Measurements from ENCODE around the gene TEX22.

The TEX22 gene

DNA sequence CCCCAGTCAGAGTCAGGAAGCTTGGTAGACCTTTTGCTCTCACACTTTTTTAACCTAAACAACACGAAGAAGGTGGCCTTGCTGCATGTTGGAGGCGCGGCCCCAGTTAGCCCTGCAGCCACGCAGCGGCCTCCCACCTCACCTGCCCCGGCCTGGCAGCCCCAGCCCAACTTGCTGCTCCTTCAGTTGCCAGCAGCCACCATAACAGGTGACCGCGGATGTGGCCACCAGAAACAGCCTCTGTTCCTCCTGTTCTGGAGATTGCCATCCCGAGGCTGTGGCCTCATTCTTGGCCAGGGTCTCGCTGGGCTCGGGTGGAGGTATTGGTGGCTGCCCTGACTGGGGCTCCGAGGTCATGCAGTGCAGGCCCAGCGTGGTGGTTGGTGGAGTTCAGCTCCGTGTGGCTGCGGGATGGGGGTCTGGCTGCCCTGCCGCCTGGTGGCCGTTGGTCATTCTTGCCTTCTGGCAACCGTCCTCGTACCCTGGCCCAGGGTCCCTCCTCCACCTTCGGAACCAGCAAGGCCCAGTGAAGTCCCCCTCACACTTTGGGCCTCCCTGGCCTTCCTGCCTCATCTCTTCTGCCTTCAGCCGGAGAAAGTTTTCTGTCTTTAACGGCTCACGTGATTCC is 20.7 kb upstream of the TEX22 start:
- ATAC-seq = no peak
- no peak overlapping the region for H3K4me3 Mint-ChIP-seq
- H3K27me3 Mint-ChIP-seq = no peaks in the 10 kb centered on the region
- no peak for DNase-seq
- peaks cover 11% of the 10 kb centered on the region for H3K4me1 Mint-ChIP-seq
- no peak overlapping the region for H3K27ac Mint-ChIP-seq
- no peaks in the 10 kb centered on the region for H3K9me3 Mint-ChIP-seq

DNA sequence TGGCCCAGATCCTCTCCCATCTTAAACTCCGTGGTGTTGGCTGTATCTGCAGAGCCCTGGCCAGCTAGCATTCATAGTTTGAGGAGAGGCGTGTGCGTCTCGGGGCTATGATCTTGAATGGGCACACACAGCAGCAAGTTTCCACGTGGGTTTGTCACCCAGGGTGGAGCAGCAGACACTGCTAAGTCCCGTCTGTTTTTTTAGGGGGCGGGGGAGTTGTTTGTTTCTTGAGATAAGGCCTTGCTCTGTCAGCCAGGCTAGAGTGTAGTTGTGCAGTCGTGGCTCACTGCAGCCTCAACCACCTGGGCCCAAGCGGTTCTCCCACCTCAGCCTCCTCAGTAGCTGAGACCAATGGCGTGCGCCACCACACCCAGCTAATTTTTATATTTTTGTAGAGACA is 20.1 kb upstream of the TEX22 start:
- H3K4me3 Mint-ChIP-seq = no peak overlapping the region
- H3K27me3 Mint-ChIP-seq = no peaks in the 10 kb centered on the region
- H3K4me1 Mint-ChIP-seq = peaks cover 11% of the 10 kb centered on the region
- no peaks in the 10 kb centered on the region for H3K9me3 Mint-ChIP-seq
- DNase-seq (no peak), ATAC-seq (no peak)
- H3K27ac Mint-ChIP-seq = peak overlapping the region in 1 of 2 donors; percentile 85

DNA sequence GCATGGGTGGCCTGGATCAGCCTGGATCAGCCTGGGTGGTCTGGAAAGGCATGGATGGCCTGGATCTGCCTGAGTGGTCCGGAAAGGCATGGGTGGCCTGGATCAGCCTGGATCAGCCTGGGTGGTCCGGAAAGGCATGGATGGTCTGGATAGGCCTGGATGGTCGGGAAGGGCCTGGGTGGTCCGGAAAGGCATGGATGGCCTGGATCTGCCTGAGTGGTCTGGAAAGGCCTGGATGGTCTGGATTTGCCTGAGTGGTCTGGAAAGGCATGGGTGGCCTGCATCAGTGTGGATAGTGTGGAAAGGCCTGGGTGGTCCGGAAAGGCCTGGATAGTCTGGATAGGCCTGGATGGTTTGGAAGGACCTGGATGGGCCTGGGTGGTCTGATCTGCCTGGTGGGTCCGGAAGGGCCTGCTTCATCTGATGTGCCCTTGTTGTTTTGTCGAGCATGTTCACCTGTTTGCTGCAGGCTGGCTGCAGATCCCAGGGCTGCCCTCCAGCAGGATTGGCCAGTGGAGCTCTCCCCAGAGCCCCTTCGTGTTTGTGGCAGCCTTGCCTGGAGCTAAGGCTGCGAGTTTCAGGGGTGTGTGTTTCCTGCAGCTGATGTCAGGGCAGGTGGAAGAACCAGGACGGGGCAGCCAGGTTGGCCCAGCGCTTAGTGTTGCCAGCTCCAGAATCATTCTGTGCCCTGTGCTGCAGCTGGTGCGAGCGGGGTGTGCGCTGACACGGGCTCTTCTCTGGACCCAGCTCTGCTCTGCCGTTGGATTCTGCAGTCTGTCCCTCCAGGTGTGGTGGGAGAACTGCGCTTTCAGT is 19.3 kb upstream of the TEX22 start:
- H3K4me1 Mint-ChIP-seq = peaks cover 11% of the 10 kb centered on the region
- DNase-seq (no peak), ATAC-seq (no peak)
- H3K27ac Mint-ChIP-seq = peak overlapping the region in 1 of 2 donors; percentile 54
- no peak overlapping the region for H3K4me3 Mint-ChIP-seq
- no peaks in the 10 kb centered on the region for H3K9me3 Mint-ChIP-seq
- H3K27me3 Mint-ChIP-seq = no peaks in the 10 kb centered on the region

DNA sequence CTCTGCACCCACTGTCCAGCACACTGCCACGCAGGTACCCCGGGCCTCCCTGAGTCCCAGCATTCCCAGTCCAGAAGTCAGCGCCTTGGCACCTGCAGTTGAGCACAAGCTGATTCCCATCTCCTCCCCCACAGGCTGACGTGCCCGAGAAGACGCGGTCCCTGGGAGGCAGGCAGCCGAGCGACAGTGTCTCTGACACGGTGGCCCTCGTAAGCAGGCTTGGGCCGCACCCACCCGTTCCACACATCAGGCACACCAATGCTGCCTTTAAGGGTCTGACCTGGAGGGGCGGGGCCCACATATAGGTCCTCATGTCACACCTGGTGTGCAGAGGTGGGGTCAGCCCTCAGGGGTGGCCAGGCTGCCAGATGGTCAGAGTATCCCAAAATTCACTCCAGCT is 18.4 kb upstream of the TEX22 start:
- ATAC-seq (no peak), DNase-seq (no peak)
- Mint-ChIP-seq H3K27ac (no peak overlapping the region), H3K9me3 (no peaks in the 10 kb centered on the region), H3K4me3 (no peak overlapping the region), H3K4me1 (peaks cover 11% of the 10 kb centered on the region), H3K27me3 (no peaks in the 10 kb centered on the region)

DNA sequence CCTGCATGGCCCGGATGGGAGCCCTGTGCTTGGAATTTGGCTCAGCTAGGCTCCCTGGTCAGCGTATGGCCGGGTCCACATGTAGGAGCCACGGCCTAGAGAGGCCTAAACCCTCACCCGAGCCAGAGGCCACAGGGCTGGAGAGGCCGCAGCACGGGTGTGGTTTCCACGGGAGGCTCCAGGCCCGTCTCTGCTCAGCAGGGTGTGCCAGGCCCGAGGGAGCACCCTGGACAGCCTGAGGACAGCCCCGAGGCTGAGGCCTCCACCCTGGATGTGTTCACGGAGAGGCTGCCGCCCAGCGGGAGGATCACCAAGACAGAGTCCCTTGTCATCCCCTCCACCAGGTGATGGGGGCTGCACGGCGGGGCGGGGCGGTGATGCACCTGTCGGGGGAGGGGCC is 17.6 kb upstream of the TEX22 start:
- H3K27me3 Mint-ChIP-seq = no peaks in the 10 kb centered on the region
- DNase-seq (no peak), ATAC-seq (no peak)
- H3K27ac Mint-ChIP-seq = peak overlapping the region in 1 of 2 donors; percentile 63
- no peak overlapping the region for H3K4me3 Mint-ChIP-seq
- peaks cover 6% of the 10 kb centered on the region for H3K4me1 Mint-ChIP-seq
- no peaks in the 10 kb centered on the region for H3K9me3 Mint-ChIP-seq

DNA sequence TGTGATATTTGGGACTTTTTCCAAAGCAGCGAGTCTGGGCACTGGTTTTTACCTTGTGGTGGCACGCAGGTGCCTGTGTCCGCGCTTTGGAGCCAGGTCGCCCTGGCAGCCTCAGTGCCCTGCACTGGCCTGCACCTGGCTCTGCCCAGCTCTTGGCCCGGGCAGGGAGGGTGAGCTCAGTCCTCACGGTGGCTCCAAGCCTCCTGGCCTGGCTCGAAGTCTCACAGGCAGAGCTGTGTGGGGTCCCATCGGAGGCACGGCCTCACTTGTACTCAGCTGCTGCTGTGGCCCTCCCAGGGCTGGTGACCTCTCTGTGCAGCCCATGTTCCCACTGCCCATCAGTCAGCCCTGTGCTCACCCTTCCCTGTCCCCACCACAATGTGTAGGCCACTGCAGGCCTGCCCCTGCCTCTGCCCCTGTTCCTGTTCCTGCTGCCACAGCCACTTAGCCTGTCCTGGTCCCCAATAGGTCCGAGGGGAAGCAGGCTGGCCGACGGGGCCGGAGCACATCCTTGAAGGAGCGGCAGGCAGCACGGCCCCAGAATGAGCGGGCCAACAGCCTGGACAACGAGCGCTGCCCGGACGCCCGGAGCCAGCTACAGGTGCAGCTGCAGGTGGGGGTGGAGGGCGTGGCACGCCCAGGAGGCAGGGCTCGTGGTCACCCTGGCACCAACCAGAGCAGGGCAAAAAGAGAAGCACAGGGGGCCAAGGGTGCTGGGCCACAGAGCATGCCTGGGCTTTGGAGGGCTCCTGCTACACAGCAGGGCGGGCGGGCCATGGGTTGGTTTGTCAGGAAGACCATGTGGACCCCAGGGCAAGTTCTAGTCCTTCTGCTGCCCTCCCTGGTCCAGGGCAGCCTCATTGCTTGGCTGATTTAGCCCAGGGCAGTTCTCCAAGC is 16.6 kb upstream of the TEX22 start:
- no peak overlapping the region for H3K27ac Mint-ChIP-seq
- no peaks in the 10 kb centered on the region for H3K4me1 Mint-ChIP-seq
- no peaks in the 10 kb centered on the region for H3K27me3 Mint-ChIP-seq
- H3K9me3 Mint-ChIP-seq = no peaks in the 10 kb centered on the region
- no peak overlapping the region for H3K4me3 Mint-ChIP-seq
- DNase-seq = no peak
- ATAC-seq = no peak

DNA sequence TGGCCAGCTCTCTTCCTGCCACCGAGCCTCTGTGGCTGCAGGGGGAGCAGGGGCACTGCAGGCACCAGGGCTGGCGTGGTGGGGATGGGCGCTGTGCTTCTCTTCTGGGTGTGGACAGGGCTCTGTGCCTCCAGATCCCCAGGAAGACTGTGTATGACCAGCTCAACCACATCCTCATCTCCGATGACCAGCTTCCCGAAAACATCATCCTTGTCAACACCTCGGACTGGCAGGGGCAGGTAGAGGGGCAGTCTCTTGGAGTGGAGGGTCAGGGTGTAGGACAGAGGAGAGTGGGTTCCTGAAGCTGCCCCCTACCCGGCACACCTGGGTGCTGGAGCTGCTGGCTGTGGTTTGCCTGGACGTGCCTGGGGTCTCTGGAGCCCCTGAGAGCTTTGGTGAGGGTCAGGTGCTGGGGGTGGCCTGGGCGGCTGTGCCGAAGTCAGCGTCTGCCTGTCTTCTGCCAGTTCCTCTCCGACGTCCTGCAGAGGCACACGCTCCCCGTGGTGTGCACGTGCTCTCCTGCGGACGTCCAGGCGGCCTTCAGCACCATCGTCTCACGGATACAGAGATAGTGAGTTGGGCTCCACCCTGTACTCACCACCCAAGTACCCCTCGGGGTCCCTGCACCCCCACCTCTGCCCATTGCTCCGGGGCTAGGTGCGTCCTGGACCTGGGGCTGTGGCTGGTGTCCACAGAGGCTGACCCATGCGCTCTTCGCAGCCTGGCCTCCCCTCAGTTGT is 15.8 kb upstream of the TEX22 start:
- Mint-ChIP-seq H3K27ac (no peak overlapping the region), H3K27me3 (no peaks in the 10 kb centered on the region), H3K9me3 (no peaks in the 10 kb centered on the region), H3K4me3 (no peak overlapping the region), H3K4me1 (no peaks in the 10 kb centered on the region)
- DNase-seq = no peak
- ATAC-seq = no peak

DNA sequence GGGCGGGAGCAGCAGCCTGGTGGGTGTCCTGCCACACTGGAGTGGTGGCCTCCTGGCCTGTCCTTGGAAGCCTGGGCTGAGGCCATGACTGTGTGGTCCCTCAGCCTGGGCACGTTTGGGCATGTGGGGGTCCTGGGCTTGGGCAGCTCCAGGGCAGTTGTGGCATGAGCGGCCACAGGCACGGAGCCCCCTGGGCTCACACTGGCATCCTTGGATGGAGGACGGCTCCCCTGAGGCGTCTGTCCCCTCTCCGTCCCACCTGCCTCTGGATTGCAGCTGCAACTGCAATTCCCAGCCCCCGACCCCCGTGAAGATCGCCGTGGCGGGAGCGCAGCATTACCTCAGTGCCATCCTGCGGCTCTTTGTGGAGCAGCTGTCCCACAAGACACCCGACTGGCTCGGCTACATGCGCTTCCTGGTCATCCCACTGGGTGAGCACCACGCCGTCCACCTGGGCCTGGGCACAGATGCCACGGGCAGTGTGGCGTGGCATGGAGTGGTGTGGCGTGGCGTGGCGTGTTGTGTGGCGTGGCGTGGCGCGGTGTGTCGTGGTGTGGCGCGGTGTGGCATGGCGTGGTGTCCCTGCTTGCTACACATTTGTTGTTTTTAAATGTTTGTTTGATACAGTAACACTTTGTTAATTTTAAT is 15.1 kb upstream of the TEX22 start:
- no peaks in the 10 kb centered on the region for H3K9me3 Mint-ChIP-seq
- no peak for ATAC-seq
- no peak for DNase-seq
- H3K4me1 Mint-ChIP-seq = no peaks in the 10 kb centered on the region
- H3K27me3 Mint-ChIP-seq = no peaks in the 10 kb centered on the region
- H3K27ac Mint-ChIP-seq = no peak overlapping the region
- H3K4me3 Mint-ChIP-seq = no peak overlapping the region

DNA sequence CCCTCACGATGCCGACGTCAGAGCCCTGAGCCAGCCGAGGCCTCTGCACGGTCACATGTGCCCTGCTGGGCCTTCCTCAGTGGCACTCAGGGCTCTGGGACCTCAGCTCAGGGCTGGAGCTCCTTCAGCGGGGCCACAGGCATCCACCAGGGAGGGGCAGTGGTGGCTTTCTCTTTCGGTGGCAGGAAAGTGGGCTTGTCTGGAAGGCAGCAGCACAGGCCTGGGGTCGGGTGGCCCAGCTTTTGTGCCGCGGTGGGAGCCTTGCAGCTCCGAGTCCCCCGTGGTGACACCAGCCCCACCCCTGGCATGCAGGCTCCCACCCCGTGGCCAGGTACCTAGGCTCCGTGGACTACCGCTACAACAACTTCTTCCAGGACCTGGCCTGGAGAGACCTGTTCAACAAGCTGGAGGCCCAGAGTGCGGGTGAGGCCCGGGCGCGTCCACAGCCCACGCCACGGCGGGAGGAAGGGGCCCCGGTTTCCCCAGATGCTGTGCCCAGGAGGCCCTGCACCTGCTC is 14.2 kb upstream of the TEX22 start:
- no peaks in the 10 kb centered on the region for H3K9me3 Mint-ChIP-seq
- ATAC-seq (no peak), DNase-seq (no peak)

DNA sequence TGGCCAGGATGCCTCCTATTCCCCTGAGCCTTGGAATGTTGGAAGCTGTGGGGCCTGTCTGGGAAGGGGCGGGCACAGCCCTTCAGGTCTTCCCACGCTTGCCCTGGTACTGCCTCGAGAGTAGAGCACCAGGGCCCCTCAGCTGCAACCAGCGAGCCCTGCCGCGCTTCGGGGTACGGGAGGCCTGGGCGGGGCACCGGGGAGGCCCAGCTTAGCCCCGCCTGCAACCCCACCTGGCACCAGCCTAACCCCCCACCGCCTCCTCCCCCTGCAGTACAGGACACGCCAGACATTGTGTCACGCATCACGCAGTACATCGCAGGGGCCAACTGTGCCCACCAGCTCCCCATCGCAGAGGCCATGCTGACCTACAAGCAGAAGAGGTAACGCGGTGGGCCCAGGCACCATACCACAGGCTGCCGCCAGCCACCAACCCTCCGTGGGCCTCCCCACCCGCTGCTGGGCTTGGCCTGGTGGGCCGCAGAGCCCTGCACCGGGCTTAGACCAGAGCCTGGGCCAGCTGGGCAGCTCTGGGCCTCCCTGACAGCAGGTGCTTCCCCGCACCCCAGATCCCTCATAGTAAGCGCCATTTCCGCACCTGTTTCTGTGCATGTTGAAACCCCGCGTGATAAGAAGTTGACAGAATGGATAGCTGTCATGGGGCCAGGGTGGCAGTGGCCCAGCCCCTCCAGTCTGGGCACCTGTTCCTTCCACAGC is 13.6 kb upstream of the TEX22 start:
- peaks cover 6% of the 10 kb centered on the region for H3K4me1 Mint-ChIP-seq
- no peaks in the 10 kb centered on the region for H3K27me3 Mint-ChIP-seq
- H3K4me3 Mint-ChIP-seq = no peak overlapping the region
- no peaks in the 10 kb centered on the region for H3K9me3 Mint-ChIP-seq
- ATAC-seq (peak; percentile 16), DNase-seq (no peak)
- H3K27ac Mint-ChIP-seq = no peak overlapping the region

More for the DNA sequence above, 14.2 kb upstream of the TEX22 start:
- no peak overlapping the region for H3K4me3 Mint-ChIP-seq
- peaks cover 5% of the 10 kb centered on the region for H3K4me1 Mint-ChIP-seq
- H3K27me3 Mint-ChIP-seq = no peaks in the 10 kb centered on the region
- peak overlapping the region in 1 of 2 donors; percentile 30 for H3K27ac Mint-ChIP-seq

DNA sequence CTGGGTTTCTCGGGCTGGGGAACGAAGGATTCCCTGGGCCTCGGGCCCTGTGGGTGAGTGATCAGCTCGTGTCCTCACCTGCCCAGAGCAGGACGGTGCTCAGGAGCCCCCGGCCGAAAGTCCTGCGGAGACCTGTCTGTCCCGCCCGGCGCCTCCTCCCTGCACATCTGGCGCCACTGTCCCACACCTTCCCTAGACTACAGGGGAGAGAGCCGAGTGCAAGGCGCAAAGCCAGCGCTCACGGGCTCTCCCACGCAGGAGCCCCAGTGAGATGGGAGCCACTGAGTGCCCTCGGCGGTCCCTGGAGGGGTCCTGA is 13.1 kb upstream of the TEX22 start:
- ATAC-seq (no peak), DNase-seq (no peak)
- Mint-ChIP-seq H3K4me1 (peaks cover 11% of the 10 kb centered on the region), H3K27ac (peak overlapping the region in 1 of 2 donors; percentile 54), H3K9me3 (no peaks in the 10 kb centered on the region), H3K4me3 (no peak overlapping the region), H3K27me3 (no peaks in the 10 kb centered on the region)

DNA sequence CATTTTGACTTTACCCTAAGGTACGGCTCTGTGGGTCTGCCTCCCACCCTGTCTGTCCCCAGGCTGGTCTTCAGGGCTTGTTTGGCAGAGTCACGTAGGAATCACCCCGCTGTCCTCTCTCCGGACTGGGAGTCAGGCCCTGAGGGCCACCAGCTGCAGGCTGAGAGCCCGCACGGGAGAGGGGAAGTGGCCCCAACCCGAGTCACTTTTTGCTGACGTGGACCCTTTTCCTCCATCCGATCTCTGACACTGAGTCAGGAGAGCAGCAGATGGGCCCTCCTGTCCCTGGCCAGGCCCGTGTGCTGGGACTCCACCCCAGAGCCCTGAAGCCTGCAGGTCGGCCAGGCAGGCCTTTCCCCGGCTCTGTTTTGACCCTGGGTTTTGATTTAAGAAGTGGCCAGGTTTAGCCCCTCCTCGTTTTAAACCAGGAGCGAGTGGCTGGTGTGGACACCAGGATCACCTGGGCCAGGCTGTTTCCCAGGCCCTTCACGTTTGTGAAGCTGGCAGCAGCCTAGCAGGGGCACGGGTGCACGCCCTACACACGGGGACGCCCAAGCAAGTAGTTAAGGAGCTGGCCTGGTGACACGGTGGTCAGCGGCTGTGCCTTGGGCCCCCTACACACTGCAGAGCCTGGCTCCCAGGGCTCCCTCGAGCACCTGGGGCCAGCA is 12.5 kb upstream of the TEX22 start:
- Mint-ChIP-seq H3K27ac (peak overlapping the region in 1 of 2 donors; percentile 54), H3K4me3 (no peak overlapping the region), H3K4me1 (peaks cover 15% of the 10 kb centered on the region), H3K27me3 (no peaks in the 10 kb centered on the region), H3K9me3 (no peaks in the 10 kb centered on the region)
- ATAC-seq (no peak), DNase-seq (no peak)

DNA sequence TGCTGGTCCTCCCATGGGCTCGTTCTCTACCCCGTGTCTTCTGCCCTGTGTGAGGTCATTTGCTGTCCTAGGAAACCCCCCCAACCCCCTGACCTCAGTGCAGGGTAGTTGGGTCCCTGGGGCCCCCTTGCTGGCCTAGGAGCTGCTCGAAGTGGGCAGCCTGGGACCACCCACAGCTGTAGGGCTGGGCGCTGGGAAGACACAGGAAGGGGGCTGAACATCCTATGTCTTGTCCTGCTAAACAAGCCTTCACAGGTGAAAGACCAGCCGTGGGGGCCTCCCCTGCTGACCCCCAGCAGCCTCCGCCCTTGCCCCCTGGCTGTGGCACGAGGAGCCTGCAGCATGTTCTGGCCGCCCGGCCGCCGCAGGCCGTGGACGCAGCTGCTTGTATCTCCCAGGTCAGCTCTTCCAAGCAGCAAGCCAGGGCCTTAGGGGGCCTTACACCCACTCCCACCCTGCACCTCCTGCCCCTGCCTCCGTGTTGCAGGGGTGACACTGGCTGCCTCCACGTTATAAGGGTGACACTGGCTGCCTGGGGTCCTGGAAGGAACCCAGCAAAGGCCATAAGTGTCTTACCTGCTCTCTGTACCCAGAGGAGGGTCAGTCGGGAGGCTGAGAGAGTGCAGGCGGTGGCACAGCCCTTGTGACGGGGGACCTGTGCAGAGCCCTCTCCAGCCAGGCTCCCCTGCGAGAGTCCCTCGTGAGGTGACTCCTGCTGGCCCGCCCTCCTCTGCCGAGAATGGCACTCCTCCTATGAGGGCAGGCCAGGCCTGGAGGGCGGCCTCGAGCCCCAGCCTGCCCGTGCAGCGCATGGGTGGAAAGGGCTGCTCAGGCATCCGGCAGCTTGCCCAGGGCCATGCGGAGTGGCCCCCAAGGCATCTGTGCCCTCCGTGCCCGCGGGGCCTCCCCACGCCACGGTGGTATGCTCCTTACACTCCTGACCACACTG is 11.5 kb upstream of the TEX22 start:
- Mint-ChIP-seq H3K27me3 (no peaks in the 10 kb centered on the region), H3K4me3 (no peak overlapping the region), H3K4me1 (peaks cover 15% of the 10 kb centered on the region), H3K27ac (no peak overlapping the region), H3K9me3 (no peaks in the 10 kb centered on the region)
- no peak for DNase-seq
- ATAC-seq = no peak

Measured in stimulated activated naive CD8-positive, alpha-beta T cell treated with anti-CD3 and anti-CD28 coated beads, Interleukin-15, amount 100 ng/mL, for 72 hours (primary cell).